Suprapubic skin (tissue), 4 donors: Measurements from ENCODE around the gene NF1.

Experiments used
- CTCF ChIP-seq, 2 donors: fragments of 200-600 bp in 1 of 2; fragments of 450-650 bp in 1 of 2; sonication (generic) in 1 of 2; IDR thresholded peaks; one replicate each; pipeline ENCODE4 v1.5.1; 2016 to 2019; ENCODE audit warnings: antibody characterized with exemption in 2 of 2, mild to moderate bottlenecking in 1 of 2, moderate library complexity in 1 of 2
- EP300 ChIP-seq: sonication (generic); formaldehyde crosslinking; IDR thresholded peaks from one replicate; pipeline ENCODE4 v1.6.1; 2017; ENCODE audit warnings: antibody characterized with exemption
- POLR2A ChIP-seq, 2 donors: fragments of 450-650 bp; IDR thresholded peaks; one replicate each; pipeline ENCODE4 v1.6.1; 2017; ENCODE audit warnings: antibody characterized with exemption in 2 of 2, mild to moderate bottlenecking in 2 of 2, moderate library complexity in 2 of 2
- POLR2AphosphoS5 ChIP-seq, 3 donors: sonication (generic); formaldehyde crosslinking; IDR thresholded peaks; one replicate each; pipeline ENCODE4 v1.6.1; 2017; ENCODE audit warnings: antibody characterized with exemption in 3 of 3

DNA sequence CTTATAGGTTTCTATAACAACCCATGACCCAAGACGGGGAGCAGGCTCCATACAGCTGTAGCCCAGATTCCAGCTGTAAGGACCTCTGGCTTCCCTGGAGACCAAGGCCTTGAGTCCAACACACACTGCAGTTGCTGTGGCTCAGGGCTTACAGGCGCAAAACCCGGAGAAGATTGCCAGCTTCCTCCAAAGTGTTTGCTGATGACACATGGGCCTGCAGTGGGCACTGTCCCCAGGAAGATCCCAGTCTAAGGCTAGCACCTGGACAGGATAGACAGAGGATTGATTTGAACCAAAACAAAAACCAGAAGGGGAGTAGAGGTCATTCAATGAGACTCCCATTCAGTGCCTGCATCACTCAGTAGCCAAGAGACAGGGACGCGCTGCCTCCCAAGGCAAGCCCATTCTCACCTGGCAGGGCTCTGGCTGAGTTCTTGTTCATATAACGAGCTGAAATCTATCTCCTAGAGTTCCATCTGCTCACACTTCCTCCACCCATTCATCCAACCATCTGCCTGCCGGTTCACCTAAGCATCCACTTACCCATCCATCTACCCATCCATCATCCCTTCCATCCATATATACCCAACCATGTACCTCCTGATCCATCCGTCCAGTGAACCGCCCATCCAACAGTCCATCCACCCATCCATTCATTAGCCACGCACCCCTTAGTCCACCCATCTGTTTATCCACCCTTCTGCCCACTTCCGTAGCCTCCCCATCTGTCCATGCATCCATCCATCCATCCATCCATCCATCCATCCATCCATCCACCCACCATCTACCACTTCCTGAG lies 306.9 kb downstream of the NF1 start:
- TF ChIP-seq POLR2A (IDR thresholded peaks at IDR 0.05) (no peak), CTCF (IDR thresholded peaks at IDR 0.05) (no peak), EP300 (no peak), POLR2AphosphoS5 (IDR thresholded peaks at IDR 0.05) (no peak)
